ENCODE data around the gene MMP3.

MMP3 gene

DNA sequence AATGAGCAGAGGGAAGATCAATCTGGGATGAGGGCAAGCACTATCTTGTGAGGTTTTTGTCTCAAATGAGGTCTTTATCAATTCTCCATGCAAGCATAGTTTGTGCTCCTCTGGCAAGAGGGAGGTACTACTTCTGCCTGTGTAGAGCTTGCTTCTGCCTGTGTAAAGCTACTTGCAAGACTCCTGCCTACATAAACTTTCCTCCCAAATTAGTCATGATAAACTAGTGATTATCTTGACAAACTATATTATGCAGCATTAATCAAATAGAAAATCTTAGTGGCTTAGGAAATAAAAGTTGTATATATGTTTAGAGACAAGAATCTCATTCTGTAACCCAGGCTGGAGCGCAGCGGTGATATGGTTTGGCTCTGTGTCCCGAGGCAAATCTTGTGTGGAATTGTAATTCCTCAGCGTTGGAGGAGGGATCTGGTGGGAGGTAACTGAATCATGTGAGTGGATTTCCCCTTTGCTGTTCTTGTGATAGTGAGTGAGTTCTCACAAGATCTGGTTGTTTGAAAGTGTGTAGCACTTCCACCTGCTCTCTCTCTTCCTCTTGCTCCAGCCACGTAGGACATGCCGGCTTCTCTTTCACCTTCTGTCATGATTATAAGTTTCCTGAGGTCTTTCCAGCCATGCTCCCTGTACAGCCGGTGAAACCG is 54.9 kb downstream of the MMP3 start:
- no peak for DNase-seq

Measured in stimulated activated CD4-positive, alpha-beta T cell treated with anti-CD3 and anti-CD28 coated beads, Interleukin-4, amount 100 ng/mL, for 24 hours (primary cell).